Lower leg skin (tissue), 3 donors: Measurements from ENCODE around the gene GGT6.

Experiments used
- CTCF ChIP-seq, 3 donors: fragments of 450-650 bp; IDR thresholded peaks; one replicate each; pipeline ENCODE4 v1.5.1; 2016; ENCODE audit warnings: antibody characterized with exemption in 3 of 3, mild to moderate bottlenecking in 3 of 3, moderate library complexity in 2 of 3
- POLR2A ChIP-seq, 2 donors: fragments of 450-650 bp; IDR thresholded peaks; one replicate each; pipeline ENCODE4 v1.6.1; 2016 to 2017; ENCODE audit warnings: antibody characterized with exemption in 2 of 2, mild to moderate bottlenecking in 1 of 2, moderate library complexity in 1 of 2

- no peak for TF ChIP-seq CTCF (IDR thresholded peaks at IDR 0.05)
- TF ChIP-seq POLR2A (IDR thresholded peaks at IDR 0.05), result no peak
Measured at GRCh38 chr17:4511199-4511932, 49.0 kb downstream of the GGT6 start.
